ENCODE results near the gene PTCSC3.

PTCSC3 gene

DNA sequence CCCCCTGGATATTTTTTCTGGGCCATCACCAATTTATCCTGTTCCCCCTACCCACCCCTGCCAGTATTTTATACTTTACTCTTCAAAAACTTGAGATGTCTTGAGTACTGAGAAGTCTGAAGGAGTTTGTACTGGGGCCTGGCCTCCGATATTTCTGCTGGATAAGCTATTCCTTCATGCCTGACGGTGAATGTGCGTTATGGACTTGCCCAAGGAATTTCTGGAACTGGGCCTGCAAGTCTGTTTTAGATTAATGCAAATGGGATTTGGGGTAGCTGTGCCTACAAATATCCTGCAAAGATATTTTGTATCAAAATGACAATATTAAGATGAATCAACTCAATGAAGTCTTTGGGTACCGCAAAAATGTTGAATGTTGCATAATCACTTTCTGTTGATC, at the start of gene PTCSC3:
Gene PTCSC3 (minus strand): TSS at position 199 of the 400 bp plus-strand sequence.
- DNase-seq (ENCODE audit: insufficient read length, low spot score) (no peak), FAIRE-seq (no peak)

DNA sequence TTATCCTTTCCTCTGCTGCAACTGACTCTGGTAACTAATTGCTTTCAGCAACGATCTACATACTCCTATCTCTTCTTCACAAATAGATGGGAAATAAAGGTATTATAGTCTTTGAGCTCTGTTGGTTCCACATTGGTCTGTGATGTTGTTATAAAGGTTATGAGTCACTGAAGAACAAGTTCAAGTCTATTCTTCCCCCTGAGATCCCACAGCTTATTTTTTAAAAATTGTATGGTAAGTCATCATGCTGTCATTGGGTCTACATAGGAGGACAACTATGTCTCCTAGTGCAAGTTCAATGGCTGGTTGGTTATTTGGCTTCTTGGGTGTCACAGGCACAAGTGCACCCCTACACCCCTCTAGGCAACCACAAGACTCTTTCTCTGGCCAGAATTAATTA, 49.6 kb upstream of the PTCSC3 start:
- FAIRE-seq (no peak), DNase-seq (ENCODE audit: insufficient read length, low spot score) (no peak)

DNA sequence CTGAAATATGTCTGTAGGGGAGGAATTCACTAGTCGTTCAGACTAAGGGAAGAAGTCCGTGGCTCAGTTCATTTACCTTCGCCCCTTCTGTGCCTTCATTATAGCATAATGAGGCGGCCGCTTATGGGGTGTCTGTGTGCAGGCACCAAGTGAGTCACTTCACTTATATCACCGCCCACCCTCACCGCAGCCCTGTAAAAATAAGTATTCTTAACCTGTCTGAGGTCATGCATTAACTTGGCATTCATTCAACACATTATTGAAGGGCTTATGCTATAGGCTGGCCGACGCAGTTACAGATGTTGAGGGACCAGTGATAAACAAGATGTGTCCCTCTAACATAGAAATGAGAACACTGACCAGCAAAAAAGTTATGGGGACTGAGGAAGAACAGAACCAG, 47.7 kb upstream of the PTCSC3 start:
- FAIRE-seq: no peak

DNA sequence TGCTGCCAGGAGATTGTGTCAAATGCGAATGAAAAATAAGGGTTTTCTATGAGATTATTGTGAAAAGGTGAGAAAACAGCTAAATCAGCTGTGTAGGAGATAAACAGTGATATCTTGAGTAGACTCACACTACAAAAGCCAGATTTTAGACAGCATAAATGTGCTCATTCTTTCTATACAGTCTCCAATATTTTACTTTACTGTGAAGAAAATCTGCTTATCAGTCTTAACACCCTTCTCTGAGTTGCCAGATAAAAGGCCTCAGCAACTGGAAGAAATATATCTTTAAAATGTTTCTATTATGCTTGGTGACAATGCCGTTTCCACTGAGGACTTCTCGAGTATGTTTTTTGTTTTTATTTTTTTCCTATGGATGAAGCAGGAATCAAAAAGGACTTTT, 47.0 kb upstream of the PTCSC3 start:
- DNase-seq (ENCODE audit: insufficient read length, low spot score): no peak

More for the DNA sequence above, 47.7 kb upstream of the PTCSC3 start:
- DNase-seq (ENCODE audit: insufficient read length, low spot score): no peak

DNA sequence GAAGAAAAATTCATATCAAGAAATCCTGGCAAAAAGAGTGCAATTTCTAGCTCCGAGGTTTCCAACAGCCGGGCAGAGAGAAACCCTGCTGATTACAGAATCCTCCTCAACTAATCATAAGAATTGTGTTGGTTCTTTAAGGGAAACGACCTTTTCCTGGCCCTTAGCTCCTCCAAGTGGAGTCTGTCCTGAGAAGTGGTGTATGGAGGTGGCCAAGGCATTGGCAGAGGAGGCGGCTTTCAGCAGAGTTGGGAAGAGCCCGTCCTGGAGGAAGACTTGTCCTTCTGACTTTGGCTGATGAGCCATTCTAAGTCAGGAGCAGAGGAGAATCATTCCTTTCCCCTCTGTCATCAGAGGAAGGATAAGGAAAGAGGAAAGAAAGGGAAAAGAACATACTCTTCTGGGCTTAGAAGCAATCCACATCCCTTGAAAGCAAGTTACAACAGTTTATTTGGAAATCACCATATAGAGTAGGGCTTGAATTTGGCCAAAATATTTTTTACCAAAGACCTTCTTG, 46.5 kb upstream of the PTCSC3 start:
- FAIRE-seq (no peak), DNase-seq (ENCODE audit: insufficient read length, low spot score) (no peak)

More for the DNA sequence above, 47.0 kb upstream of the PTCSC3 start:
- no peak for FAIRE-seq

DNA sequence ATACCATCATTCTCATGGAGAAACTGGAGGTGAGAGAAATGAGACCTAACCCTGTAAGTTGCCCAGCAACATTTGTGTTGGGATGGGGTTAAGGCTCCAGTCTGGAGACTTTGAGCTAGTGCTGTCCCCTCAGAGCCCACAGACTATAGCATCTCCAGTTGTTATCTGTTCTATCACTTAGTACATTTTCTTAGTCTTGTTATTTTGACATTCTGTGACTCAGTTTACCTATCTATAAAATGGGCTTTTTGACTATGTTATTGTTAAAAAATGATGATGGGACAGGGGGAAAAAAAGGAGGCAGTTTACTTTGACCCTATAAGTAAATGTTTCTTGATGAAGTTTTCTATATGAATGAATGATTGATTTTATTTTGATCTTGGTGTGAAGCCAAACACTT, 45.8 kb upstream of the PTCSC3 start:
- DNase-seq (ENCODE audit: insufficient read length, low spot score) (no peak), FAIRE-seq (no peak)

DNA sequence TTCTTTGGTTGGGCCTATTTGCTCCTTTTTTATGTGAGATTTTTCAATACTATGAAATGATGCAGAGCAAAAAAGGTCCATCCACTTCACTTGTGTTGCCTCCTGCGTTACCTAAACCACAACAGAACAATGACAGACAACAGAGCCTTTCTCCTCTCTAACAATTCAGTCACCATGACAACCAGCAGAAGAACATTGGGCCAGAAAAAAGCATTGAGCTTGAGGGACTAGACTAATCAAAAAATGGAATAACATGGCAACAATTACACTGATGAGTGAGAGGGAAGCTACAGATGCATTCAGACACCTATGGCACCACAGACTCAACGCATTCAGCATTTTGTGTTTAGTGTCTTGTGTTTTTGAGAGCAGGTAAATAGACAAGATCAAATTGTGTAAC, 44.6 kb upstream of the PTCSC3 start:
- FAIRE-seq (no peak), DNase-seq (ENCODE audit: insufficient read length, low spot score) (no peak)

DNA sequence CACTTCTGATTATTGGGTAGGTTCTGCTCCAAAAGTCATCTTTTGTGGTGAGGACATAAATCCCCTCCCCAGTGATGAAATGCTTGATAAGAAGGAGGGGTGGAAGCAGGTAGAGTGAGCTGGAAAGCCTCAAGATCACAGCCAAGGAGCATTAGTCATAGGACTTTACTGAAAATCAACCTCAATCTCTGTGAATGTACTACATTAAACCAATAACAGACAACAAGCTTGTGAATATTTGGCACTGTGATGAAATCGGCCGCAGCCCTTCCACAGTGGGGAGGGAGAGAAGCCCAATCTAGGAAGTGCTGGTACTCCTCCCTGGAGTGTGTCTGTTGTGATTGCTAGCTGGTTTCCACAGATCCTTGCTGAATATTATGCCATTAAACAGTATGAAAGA, 41.2 kb upstream of the PTCSC3 start:
- no peak for FAIRE-seq
- no peak for DNase-seq (ENCODE audit: insufficient read length, low spot score)

DNA sequence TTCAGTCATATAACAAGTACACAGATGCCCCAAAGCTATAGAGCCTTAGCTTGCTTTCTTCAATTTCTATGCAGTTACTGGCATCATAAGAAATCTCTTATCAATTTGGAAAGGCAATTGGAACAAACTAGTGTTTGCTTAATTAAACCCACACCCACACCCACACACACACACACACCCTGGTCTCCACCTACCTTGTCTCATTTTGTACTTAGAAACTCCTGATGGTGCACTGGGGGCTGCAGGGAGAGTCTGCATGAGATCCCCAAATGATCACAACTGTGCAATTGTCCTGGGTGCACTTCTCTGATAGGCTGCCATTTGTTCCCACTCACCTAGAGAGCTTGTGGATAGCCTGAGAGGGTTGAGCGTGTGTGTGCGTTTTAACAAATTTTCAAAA, 40.5 kb upstream of the PTCSC3 start:
- no peak for FAIRE-seq
- no peak for DNase-seq (ENCODE audit: insufficient read length, low spot score)

DNA sequence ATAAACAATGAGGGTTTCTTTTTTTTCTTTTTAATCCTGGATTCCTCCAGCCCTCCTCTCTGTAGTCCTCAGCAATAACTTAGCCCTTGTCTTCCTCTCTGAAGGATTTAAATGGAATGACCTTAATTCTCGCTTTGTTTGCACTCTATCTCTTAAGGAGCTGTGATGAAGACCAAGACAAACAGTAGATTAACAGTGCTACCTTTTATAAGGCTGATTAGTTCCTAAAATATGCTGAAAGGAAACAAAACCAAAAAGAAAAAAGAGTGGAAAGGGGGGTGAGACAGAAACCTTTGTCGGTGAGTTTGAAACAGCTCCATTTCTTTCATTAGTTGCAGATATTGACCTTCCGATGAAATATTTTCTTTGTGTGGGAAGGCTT, 38.7 kb upstream of the PTCSC3 start:
- FAIRE-seq: no peak
- DNase-seq (ENCODE audit: insufficient read length, low spot score): no peak

DNA sequence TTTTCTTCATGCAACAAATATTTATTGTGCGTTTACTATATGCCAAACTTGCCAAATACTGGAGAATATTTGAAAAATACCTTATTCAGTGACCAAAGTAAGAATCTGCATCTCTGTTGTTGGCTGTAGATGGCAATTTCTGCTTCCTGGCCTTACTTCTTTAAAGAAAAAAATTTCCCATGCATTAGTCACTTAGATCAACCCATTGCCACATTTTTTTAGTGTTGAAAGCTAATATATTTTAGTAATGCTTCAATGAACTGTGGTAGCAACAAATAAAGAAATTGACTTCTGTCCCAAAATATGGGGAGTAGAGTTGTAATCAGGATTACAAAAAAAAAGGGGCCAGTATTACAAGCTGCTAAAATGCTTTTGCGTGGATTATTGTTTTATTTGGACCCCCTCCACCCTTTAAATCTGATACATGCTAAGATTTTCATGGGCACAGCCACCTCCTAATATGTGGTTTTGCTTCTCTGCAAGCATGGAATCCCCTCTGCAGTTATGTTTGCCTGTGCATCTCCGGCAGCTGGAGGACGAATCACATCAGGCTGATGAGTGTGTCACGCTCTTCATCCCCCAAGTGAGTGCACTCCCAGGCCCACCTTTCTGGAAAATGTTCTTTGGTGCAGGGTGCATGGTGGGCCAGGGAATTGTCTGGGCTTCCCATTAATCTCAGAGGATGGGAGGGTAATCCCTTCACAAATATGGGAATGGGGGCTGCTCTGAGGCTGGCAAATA, 38.1 kb upstream of the PTCSC3 start:
- FAIRE-seq (no peak), DNase-seq (ENCODE audit: insufficient read length, low spot score) (no peak)

DNA sequence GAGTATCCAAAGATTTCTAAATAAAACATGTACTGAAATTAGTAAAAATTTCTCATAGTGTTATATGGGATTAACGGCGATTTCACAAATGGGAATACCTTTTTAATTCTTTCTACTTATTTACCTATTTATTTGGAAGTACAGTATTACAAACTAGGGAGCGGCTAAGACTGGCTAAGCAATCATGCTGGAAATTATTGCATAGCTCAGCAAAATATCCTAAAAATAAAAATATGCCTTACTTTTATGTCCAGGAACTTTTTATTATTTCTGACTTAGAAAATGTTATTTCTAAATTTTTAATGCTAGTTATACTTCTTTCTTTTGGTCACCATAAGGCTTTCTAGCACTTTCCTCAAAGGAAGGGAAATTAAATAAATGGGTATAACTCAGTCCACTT, 36.5 kb upstream of the PTCSC3 start:
- DNase-seq (ENCODE audit: insufficient read length, low spot score): no peak
- no peak for FAIRE-seq

DNA sequence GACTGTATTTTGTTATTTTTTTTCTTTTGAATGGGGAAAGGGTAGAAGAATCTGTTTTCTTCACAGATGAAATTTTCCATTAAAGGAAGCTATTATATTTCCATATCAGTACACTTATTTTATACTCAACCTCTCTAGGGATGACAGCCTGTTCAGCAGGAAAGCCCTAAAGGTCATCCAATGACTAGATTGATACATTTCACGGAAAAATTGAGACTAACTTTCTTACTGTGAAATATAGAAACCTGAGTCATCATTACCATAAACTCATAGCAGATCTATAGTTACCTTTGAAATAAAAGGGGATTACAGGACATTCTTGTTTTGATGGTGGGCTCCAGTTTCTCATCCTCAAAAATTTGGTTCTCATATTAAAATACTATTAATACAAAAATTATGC, 36.1 kb upstream of the PTCSC3 start:
- FAIRE-seq (no peak), DNase-seq (ENCODE audit: insufficient read length, low spot score) (no peak)

DNA sequence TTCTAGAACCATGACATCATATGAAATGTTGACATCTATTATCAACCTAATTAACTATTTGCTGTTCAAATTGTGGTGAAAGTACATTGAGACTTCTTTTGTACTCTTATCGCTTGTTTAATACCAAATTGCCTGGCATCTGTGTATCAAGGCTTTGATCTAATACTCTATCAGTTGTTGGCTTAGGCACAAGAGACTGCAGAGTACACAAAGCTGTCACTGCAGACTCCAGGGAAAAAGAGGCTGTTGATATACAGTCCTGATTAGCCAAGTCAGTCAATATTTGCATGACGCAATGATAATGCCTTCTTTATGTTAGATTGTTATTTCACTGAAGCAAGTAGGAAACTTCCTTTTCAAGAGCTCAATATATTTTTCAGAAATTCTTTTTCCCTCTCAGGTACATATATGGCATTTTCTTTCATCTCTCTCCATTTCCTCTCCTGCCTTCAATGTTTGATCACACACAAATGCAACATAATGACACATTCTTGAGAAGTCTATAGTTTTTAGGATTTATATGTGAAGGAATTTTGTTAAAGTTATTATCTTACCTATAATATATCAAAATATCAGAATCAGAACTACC, 32.3 kb upstream of the PTCSC3 start:
- FAIRE-seq: no peak

DNA sequence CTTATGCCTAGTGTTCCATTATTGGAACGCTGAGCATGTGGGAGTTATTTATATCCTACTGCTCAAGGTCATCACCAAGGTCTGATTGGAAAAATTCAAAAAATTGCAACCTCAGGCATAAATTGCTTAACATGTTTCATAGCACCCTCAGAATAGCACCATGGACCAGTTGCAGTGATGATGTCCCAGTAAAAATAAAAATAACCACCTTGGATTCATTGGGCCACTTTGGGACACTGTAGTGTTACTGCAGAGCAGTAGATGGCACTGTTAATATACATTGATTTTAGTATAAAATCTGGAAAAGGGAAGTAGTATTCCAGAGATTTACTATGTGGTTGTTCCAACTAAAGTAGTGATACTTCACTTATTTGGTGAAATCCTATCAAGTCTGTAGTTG, 31.0 kb upstream of the PTCSC3 start:
- no peak for FAIRE-seq
- no peak for DNase-seq (ENCODE audit: insufficient read length, low spot score)

More for the DNA sequence above, 32.3 kb upstream of the PTCSC3 start:
- no peak for DNase-seq (ENCODE audit: insufficient read length, low spot score)

DNA sequence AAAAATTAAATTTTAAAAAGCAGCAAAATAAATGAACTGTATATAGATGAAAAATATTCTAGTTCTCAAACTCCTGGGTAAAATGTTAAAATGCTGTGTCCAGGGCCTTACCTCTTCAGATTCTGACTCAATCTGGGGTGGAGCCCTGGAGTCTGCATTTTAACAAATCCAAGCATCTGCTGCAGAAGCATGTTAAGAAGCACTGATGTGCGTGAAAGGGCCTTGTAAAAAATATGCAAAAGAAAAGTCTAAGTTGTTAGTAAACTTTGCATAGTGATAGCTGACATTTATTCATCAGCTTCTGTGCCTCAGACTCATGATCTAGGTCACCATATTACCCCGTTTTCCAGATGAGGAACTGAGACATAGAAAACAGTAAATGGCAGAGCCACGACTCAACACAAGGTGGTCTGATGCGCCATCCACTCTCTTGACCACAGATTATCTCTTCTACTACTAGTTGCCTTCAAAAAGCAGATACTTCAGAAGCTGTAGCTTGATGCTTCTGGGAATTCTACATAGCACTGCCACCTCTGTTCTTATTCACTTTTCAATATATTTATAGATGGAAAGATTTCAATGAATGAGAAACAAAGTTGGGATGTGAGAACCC, 28.0 kb upstream of the PTCSC3 start:
- FAIRE-seq: no peak
- no peak for DNase-seq (ENCODE audit: insufficient read length, low spot score)

DNA sequence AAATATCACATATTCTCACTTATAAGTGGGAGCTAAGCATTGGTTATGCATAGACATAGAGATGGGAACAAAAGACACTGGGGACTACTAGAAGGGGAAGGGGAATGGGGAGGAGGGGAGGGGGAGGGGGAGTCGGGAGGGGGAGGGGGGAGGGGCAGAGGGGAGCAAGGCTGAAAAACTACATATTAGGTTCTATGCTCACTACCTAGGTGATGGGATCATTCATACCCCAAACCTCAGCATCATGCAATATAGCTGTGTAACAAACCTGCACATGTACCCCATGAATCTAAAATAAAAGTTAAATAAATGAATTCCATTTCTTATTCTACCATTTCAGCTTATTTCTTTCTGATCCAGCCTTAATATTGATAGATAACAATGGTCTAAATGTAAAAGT, 21.9 kb upstream of the PTCSC3 start:
- no peak for DNase-seq (ENCODE audit: insufficient read length, low spot score)
- no peak for FAIRE-seq

DNA sequence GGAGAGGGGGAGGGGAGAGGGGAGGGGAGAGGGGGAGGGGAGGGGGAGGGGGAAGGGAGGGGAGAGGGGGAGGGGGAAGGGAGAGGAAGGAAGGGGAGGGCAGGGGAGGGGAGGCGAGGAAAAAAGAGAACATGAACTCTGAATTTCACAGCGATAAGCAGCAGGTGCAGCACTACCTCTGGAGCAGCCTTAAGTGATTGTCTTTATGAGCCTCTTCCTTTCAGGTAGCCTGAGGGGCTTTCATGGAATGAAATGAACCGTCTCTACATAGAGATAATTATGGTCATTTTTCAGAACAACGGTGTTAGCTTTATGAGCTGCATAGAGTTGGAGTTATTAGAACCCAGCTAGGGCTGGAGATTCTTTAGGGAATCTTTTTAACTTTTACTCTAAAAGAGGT, 18.1 kb upstream of the PTCSC3 start:
- FAIRE-seq (no peak), DNase-seq (ENCODE audit: insufficient read length, low spot score) (no peak)

DNA sequence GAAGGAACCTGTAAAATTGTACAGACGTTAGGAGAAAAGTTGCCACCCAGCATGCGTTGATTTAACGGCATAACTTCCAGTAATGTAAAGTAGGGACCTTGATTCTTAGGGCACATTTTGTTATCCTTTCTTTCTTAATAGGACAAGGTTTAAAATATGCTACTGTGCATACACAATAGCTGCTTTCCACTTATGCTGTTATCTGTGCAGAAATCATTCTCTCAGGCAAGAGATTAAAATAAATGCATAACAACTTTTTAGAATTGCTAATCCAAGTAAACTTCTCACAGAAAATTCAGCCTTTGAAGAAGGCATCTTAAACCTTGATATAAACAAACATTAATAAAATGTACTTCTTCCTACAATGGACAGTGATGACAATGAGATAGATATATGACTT, 16.0 kb upstream of the PTCSC3 start:
- DNase-seq (ENCODE audit: insufficient read length, low spot score) (no peak), FAIRE-seq (no peak)

DNA sequence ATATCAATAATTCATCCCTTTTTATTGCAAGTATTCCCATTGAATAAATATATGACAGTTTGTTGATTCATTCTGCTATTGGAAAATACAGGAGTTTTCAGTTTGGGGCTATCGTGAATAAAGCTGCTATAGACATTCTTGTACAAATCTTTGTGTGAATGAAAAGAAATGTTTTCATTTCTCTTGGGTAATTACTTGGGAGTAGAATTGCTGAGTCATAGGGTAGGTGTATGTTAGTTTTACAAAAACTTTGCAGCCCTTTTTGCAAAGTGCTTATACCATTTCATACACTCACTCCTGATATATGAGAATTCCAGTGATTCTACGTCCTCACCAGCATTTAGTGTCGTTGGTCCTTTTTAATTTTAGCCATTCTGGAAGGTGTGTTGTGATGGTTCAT, 6.9 kb upstream of the PTCSC3 start:
- DNase-seq (ENCODE audit: insufficient read length, low spot score) (no peak), FAIRE-seq (no peak)

DNA sequence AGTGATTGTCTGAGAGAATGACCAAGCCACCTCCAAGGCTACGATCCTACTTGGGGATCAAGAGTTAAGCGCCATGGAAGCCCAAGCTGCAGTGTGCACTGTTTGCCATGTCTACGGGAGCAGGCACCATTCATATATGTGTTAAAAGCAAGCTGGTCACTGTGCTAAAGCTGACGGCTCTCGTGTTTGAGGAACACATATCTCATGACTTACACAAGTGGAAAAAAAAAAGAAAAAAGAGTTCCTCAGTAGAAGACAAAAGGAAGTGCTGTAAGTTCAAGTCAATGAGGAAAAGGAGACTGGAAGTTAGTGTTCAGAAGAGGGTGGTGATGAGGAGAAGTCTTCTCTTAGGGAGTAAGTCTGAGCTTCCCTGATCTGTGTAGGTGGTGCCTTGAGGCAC, 4.9 kb upstream of the PTCSC3 start:
- no peak for DNase-seq (ENCODE audit: insufficient read length, low spot score)
- FAIRE-seq: no peak

DNA sequence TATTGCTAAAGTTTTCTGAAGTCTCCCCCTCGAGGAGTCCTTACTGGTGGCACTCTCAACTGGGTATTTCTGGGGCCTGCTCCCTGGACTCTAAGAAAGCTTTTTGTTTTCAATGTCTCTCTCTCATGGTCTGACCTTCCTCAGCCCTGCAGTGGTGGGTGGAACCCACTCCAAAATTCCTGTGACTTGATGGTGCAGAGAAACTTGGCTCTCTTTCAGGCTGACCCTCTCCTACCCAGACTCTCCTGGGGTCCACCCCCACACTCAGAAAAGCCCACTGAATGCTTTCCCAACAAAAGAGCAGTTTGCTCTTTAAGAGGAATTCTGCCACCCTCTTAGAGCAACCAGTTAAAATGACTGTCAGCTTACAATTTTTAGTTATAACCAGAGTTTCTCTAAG, 967 bp upstream of the PTCSC3 start:
- FAIRE-seq (no peak), DNase-seq (ENCODE audit: insufficient read length, low spot score) (no peak)

Data from GM19239 (cell line).